ENCODE data around the gene UBE2D2.

The UBE2D2 gene

GRCh38 chr5:139660923-139661814, 100.0 kb downstream of the UBE2D2 start:
- no peak overlapping the region for H3K4me3 ChIP-seq (ENCODE audit: low read length)
- H3K27me3 ChIP-seq (ENCODE audit: control insufficient read depth, insufficient read depth, low read length): no peaks in the 10 kb centered on the region
- no peak overlapping the region for H3K27ac ChIP-seq (ENCODE audit: low read length)
- H3K36me3 ChIP-seq (ENCODE audit: control insufficient read depth, low read depth, low read length): no peaks in the 10 kb centered on the region
- no peaks in the 10 kb centered on the region for H3K9me3 ChIP-seq (ENCODE audit: control insufficient read depth, low read depth, low read length)
- no peak overlapping the region for H3K9ac ChIP-seq (ENCODE audit: low read length)
- peaks cover 23% of the 10 kb centered on the region for H3K4me1 ChIP-seq (ENCODE audit: control insufficient read depth, low read depth, low read length)

GRCh38 chr5:139662617-139663016, 101.5 kb downstream of the UBE2D2 start:
- Histone ChIP-seq H3K4me1 (ENCODE audit: control insufficient read depth, low read depth, low read length) (peaks cover 23% of the 10 kb centered on the region), H3K9me3 (ENCODE audit: control insufficient read depth, low read depth, low read length) (no peaks in the 10 kb centered on the region), H3K4me3 (ENCODE audit: low read length) (no peak overlapping the region), H3K27ac (ENCODE audit: low read length) (no peak overlapping the region), H3K9ac (ENCODE audit: low read length) (no peak overlapping the region), H3K27me3 (ENCODE audit: control insufficient read depth, insufficient read depth, low read length) (no peaks in the 10 kb centered on the region), H3K36me3 (ENCODE audit: control insufficient read depth, low read depth, low read length) (no peaks in the 10 kb centered on the region)

- Histone ChIP-seq H3K27ac (ENCODE audit: low read length) (no peak overlapping the region), H3K9me3 (ENCODE audit: control insufficient read depth, low read depth, low read length) (no peaks in the 10 kb centered on the region), H3K9ac (ENCODE audit: low read length) (no peak overlapping the region), H3K4me1 (ENCODE audit: control insufficient read depth, low read depth, low read length) (peaks cover 25% of the 10 kb centered on the region), H3K36me3 (ENCODE audit: control insufficient read depth, low read depth, low read length) (no peaks in the 10 kb centered on the region), H3K27me3 (ENCODE audit: control insufficient read depth, insufficient read depth, low read length) (no peaks in the 10 kb centered on the region), H3K4me3 (ENCODE audit: low read length) (no peak overlapping the region)
These were observed 102.3 kb downstream of the UBE2D2 start for GRCh38 chr5:139663207-139664085.

- Histone ChIP-seq H3K4me1 (ENCODE audit: control insufficient read depth, low read depth, low read length) (peaks cover 20% of the 10 kb centered on the region), H3K4me3 (ENCODE audit: low read length) (no peak overlapping the region), H3K9ac (ENCODE audit: low read length) (no peak overlapping the region), H3K27ac (ENCODE audit: low read length) (no peak overlapping the region), H3K9me3 (ENCODE audit: control insufficient read depth, low read depth, low read length) (no peaks in the 10 kb centered on the region), H3K36me3 (ENCODE audit: control insufficient read depth, low read depth, low read length) (no peaks in the 10 kb centered on the region), H3K27me3 (ENCODE audit: control insufficient read depth, insufficient read depth, low read length) (no peaks in the 10 kb centered on the region)
These were observed 103.1 kb downstream of the UBE2D2 start for GRCh38 chr5:139664086-139664693.

- Histone ChIP-seq H3K36me3 (ENCODE audit: control insufficient read depth, low read depth, low read length) (no peaks in the 10 kb centered on the region), H3K4me3 (ENCODE audit: low read length) (no peak overlapping the region), H3K9me3 (ENCODE audit: control insufficient read depth, low read depth, low read length) (no peaks in the 10 kb centered on the region), H3K4me1 (ENCODE audit: control insufficient read depth, low read depth, low read length) (peaks cover 16% of the 10 kb centered on the region), H3K27ac (ENCODE audit: low read length) (no peak overlapping the region), H3K9ac (ENCODE audit: low read length) (no peak overlapping the region), H3K27me3 (ENCODE audit: control insufficient read depth, insufficient read depth, low read length) (no peaks in the 10 kb centered on the region)
These were observed 103.7 kb downstream of the UBE2D2 start for GRCh38 chr5:139664727-139665351.

GRCh38 chr5:139665626-139666025, 104.5 kb downstream of the UBE2D2 start:
- no peak overlapping the region for H3K9ac ChIP-seq (ENCODE audit: low read length)
- H3K9me3 ChIP-seq (ENCODE audit: control insufficient read depth, low read depth, low read length): no peaks in the 10 kb centered on the region
- no peaks in the 10 kb centered on the region for H3K27me3 ChIP-seq (ENCODE audit: control insufficient read depth, insufficient read depth, low read length)
- H3K27ac ChIP-seq (ENCODE audit: low read length): no peak overlapping the region
- peaks cover 16% of the 10 kb centered on the region for H3K4me1 ChIP-seq (ENCODE audit: control insufficient read depth, low read depth, low read length)
- H3K4me3 ChIP-seq (ENCODE audit: low read length): no peak overlapping the region
- H3K36me3 ChIP-seq (ENCODE audit: control insufficient read depth, low read depth, low read length): no peaks in the 10 kb centered on the region

- H3K9ac ChIP-seq (ENCODE audit: low read length): no peak overlapping the region
- H3K4me1 ChIP-seq (ENCODE audit: control insufficient read depth, low read depth, low read length): peaks cover 23% of the 10 kb centered on the region
- H3K27me3 ChIP-seq (ENCODE audit: control insufficient read depth, insufficient read depth, low read length): no peaks in the 10 kb centered on the region
- H3K27ac ChIP-seq (ENCODE audit: low read length): no peak overlapping the region
- no peaks in the 10 kb centered on the region for H3K9me3 ChIP-seq (ENCODE audit: control insufficient read depth, low read depth, low read length)
- no peaks in the 10 kb centered on the region for H3K36me3 ChIP-seq (ENCODE audit: control insufficient read depth, low read depth, low read length)
- no peak overlapping the region for H3K4me3 ChIP-seq (ENCODE audit: low read length)
These were observed 105.4 kb downstream of the UBE2D2 start for GRCh38 chr5:139666551-139666950.

- no peaks in the 10 kb centered on the region for H3K36me3 ChIP-seq (ENCODE audit: control insufficient read depth, low read depth, low read length)
- no peaks in the 10 kb centered on the region for H3K27me3 ChIP-seq (ENCODE audit: control insufficient read depth, insufficient read depth, low read length)
- no peak overlapping the region for H3K9ac ChIP-seq (ENCODE audit: low read length)
- H3K9me3 ChIP-seq (ENCODE audit: control insufficient read depth, low read depth, low read length): no peaks in the 10 kb centered on the region
- H3K27ac ChIP-seq (ENCODE audit: low read length): no peak overlapping the region
- no peak overlapping the region for H3K4me3 ChIP-seq (ENCODE audit: low read length)
- H3K4me1 ChIP-seq (ENCODE audit: control insufficient read depth, low read depth, low read length): peaks cover 25% of the 10 kb centered on the region
These were observed 106.0 kb downstream of the UBE2D2 start for GRCh38 chr5:139667001-139667729.

GRCh38 chr5:139667730-139668063, 106.6 kb downstream of the UBE2D2 start:
- H3K27me3 ChIP-seq (ENCODE audit: control insufficient read depth, insufficient read depth, low read length): no peaks in the 10 kb centered on the region
- no peak overlapping the region for H3K4me3 ChIP-seq (ENCODE audit: low read length)
- peaks cover 25% of the 10 kb centered on the region for H3K4me1 ChIP-seq (ENCODE audit: control insufficient read depth, low read depth, low read length)
- no peak overlapping the region for H3K27ac ChIP-seq (ENCODE audit: low read length)
- no peak overlapping the region for H3K9ac ChIP-seq (ENCODE audit: low read length)
- no peaks in the 10 kb centered on the region for H3K9me3 ChIP-seq (ENCODE audit: control insufficient read depth, low read depth, low read length)
- no peaks in the 10 kb centered on the region for H3K36me3 ChIP-seq (ENCODE audit: control insufficient read depth, low read depth, low read length)

GRCh38 chr5:139668064-139668880, 107.1 kb downstream of the UBE2D2 start:
- Histone ChIP-seq H3K4me3 (ENCODE audit: low read length) (no peak overlapping the region), H3K27ac (ENCODE audit: low read length) (no peak overlapping the region), H3K4me1 (ENCODE audit: control insufficient read depth, low read depth, low read length) (peaks cover 25% of the 10 kb centered on the region), H3K9me3 (ENCODE audit: control insufficient read depth, low read depth, low read length) (no peaks in the 10 kb centered on the region), H3K9ac (ENCODE audit: low read length) (no peak overlapping the region), H3K36me3 (ENCODE audit: control insufficient read depth, low read depth, low read length) (no peaks in the 10 kb centered on the region), H3K27me3 (ENCODE audit: control insufficient read depth, insufficient read depth, low read length) (no peaks in the 10 kb centered on the region)
